GM19438 (cell line): ENCODE data around the gene JADE2.
"Not testable (repeated sequence)": the region's sequence is repeated elsewhere in the genome, so short reads cannot be mapped to it uniquely, and the experiment has no call there.

Experiments used
- ATAC-seq: cut with Tn5 transposase; IDR thresholded peaks from one replicate; pipeline ENCODE4 v1.9.1; 2021; ENCODE audit warnings: low read depth; ENCODE audit not compliant: unreplicated experiment

The JADE2 gene

GRCh38 chr5:134524826-134525682 is at the start of gene JADE2:
JADE2 (plus strand) TSS chr5:134525670; CDS start chr5:134535858, 10,188 bp downstream.
- ATAC-seq = peak; percentile 21

GRCh38 chr5:134477462-134478245 is 47.8 kb upstream of the JADE2 start:
- no peak for ATAC-seq

- ATAC-seq = no peak
Measured at GRCh38 chr5:134479839-134480238, 45.6 kb upstream of the JADE2 start.

GRCh38 chr5:134489227-134489944 is 36.1 kb upstream of the JADE2 start:
- no peak for ATAC-seq

- ATAC-seq = no peak
Measured at GRCh38 chr5:134490255-134490924, 35.1 kb upstream of the JADE2 start.

GRCh38 chr5:134490925-134491271 is 34.6 kb upstream of the JADE2 start:
- ATAC-seq = no peak

- ATAC-seq = no peak
Measured at GRCh38 chr5:134491841-134492442, 33.5 kb upstream of the JADE2 start.

- ATAC-seq = no peak
Measured at GRCh38 chr5:134492568-134492967, 32.9 kb upstream of the JADE2 start.

- ATAC-seq = no peak
Measured at GRCh38 chr5:134493461-134494055, 31.9 kb upstream of the JADE2 start.

- no peak for ATAC-seq
Measured at GRCh38 chr5:134494780-134495179, 30.7 kb upstream of the JADE2 start.

GRCh38 chr5:134499905-134500304 is 25.6 kb upstream of the JADE2 start:
- ATAC-seq = not testable (repeated sequence)

GRCh38 chr5:134500699-134501430 is 24.6 kb upstream of the JADE2 start:
- ATAC-seq = no peak

- ATAC-seq = no peak
Measured at GRCh38 chr5:134502259-134502658, 23.2 kb upstream of the JADE2 start.

GRCh38 chr5:134503088-134503936 is 22.2 kb upstream of the JADE2 start:
- ATAC-seq = peak; percentile 86

GRCh38 chr5:134503937-134504437 is 21.5 kb upstream of the JADE2 start:
- no peak for ATAC-seq

GRCh38 chr5:134504629-134505300 is 20.7 kb upstream of the JADE2 start:
- ATAC-seq = no peak
